ENCODE data around the gene NEK6.

NEK6 gene

GRCh38 chr9:124346347-124347163, 88.8 kb downstream of the NEK6 start:
- no peak for DNase-seq

GRCh38 chr9:124347206-124347967, 89.6 kb downstream of the NEK6 start:
- no peak for DNase-seq

- no peak for DNase-seq
Measured at GRCh38 chr9:124347968-124348358, 90.2 kb downstream of the NEK6 start.

- DNase-seq = no peak
Measured at GRCh38 chr9:124348363-124348762, 90.6 kb downstream of the NEK6 start.

GRCh38 chr9:124348831-124349230, 91.1 kb downstream of the NEK6 start:
- DNase-seq = no peak

GRCh38 chr9:124349267-124349666, 91.5 kb downstream of the NEK6 start:
- no peak for DNase-seq

- DNase-seq = no peak
Measured at GRCh38 chr9:124349675-124350493, 92.1 kb downstream of the NEK6 start.

GRCh38 chr9:124350494-124351263, 92.9 kb downstream of the NEK6 start:
- no peak for DNase-seq

GRCh38 chr9:124351672-124352468, 94.1 kb downstream of the NEK6 start:
- DNase-seq = no peak

- DNase-seq = no peak
Measured at GRCh38 chr9:124352616-124353015, 94.9 kb downstream of the NEK6 start.

GRCh38 chr9:124353166-124353768, 95.5 kb downstream of the NEK6 start:
- no peak for DNase-seq

GRCh38 chr9:124353811-124354274, 96.1 kb downstream of the NEK6 start:
- no peak for DNase-seq

- DNase-seq = no peak
Measured at GRCh38 chr9:124354346-124355038, 96.7 kb downstream of the NEK6 start.

GRCh38 chr9:124355039-124355940, 97.5 kb downstream of the NEK6 start:
- DNase-seq = no peak

- no peak for DNase-seq
Measured at GRCh38 chr9:124355941-124356744, 98.4 kb downstream of the NEK6 start.

GRCh38 chr9:124356745-124357390, 99.1 kb downstream of the NEK6 start:
- DNase-seq = no peak

GRCh38 chr9:124357721-124358361, 100.1 kb downstream of the NEK6 start:
- DNase-seq = no peak

Measured in stimulated activated CD4-positive, alpha-beta T cell treated with anti-CD3 and anti-CD28 coated beads, Interleukin-4, amount 100 ng/mL, for 24 hours (primary cell).